ENCODE results near the gene BRSK1.
A peak's percentile ranks its signal among the peaks of the same experiment; 100 is the strongest.

BRSK1 gene

DNA sequence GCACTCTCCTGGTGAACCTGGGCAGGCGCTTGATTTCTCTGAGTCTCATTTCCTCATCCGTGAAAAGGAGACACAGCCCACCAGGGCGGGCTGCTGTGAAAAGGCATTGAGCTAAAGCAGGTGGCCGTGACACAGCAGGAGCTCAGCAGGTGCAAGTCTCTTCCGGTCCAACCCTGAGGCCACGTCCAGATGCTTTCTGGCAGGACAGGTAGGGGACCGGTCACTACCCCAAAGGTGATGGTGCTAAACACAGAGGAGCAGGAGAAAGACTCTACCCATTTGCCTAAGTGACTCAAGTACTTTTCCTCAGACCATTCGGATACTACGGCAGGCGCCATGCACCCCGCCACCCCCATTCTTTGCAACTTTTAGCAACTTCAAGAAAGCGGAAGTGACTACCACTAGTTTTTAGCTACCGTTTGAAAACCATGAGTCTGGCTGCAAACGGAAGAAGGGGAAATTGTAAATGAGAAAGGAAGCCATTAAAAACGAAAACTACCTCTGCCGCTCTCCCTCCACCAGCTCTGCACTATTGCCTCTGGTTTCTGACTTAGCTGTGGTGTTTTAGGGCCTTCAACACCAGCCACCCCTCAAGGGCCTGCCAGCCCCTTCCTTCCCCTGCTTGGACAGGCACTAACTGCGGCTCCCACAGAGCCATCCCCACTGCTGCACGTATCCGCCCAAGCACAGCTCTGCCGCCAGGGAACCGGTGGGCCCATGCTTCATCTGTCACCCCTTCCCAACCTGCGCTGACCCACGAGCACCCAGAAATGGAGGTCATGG, 29.8 kb upstream of the BRSK1 start:
- DNase-seq = peak; percentile 88 to 96 (median 95)
- ChIA-PET CTCF (interaction anchor here (0.6 to 2.6 kb wide), 8 partner anchors 8 to 223 kb away, joined by 3 to 24 read pairs (median 3); partner anchors contain the start of gene HSPBP1), POLR2A (interaction anchor here (0.6 to 1.5 kb wide), 7 partner anchors 12 to 154 kb away, joined by 3 to 6 read pairs (median 3); partner anchors contain the start of genes HSPBP1 and UBE2S)
- peaks cover 27 to 91% (median 86%) of the 10 kb centered on the region in 4 experiments for H3K4me1 ChIP-seq (ENCODE audit: control extremely low read depth in 1 of 4, control insufficient read depth in 4 of 4, insufficient read depth in 4 of 4, low read length in 3 of 4)
- H3K27ac ChIP-seq (ENCODE audit: insufficient read depth in 1 of 2, low read depth in 1 of 2, low read length in 2 of 2, poor library complexity in 1 of 2, severe bottlenecking in 2 of 2) = peak overlapping the region; percentile 87 to 95
- no peaks in the 10 kb centered on the region for H3K9me3 ChIP-seq (ENCODE audit: control extremely low read depth in 1 of 5, control insufficient read depth in 4 of 5, insufficient read depth in 2 of 5, low read depth in 1 of 5, low read length in 4 of 5)
- H3K36me3 ChIP-seq (ENCODE audit: control insufficient read depth in 4 of 4, insufficient read depth in 4 of 4, low read length in 3 of 4) = peaks cover 0 to 24% (median 5%) of the 10 kb centered on the region in 4 experiments
- peak overlapping the region; percentile 51 to 98 (median 93) for H3K4me3 ChIP-seq (ENCODE audit: control insufficient read depth in 1 of 7, extremely low read depth in 1 of 7, insufficient read depth in 4 of 7, low read depth in 2 of 7, low read length in 6 of 7)
- 0% methylated on average over 14 of the region's 23 CpGs for WGBS (ENCODE audit: insufficient coverage)
- no peaks in the 10 kb centered on the region for H3K27me3 ChIP-seq (replicated peaks in 2 of 5; ENCODE audit: control insufficient read depth in 4 of 5, insufficient read depth in 5 of 5, low read length in 4 of 5)

GRCh38 chr19:55254625-55254977, 29.2 kb upstream of the BRSK1 start:
- POLR2A ChIA-PET = interaction anchor here (0.6 to 1.5 kb wide), 6 partner anchors 13 to 153 kb away, joined by 3 to 6 read pairs (median 3); partner anchors contain the start of genes HSPBP1 and UBE2S
- DNase-seq = no peak
- Histone ChIP-seq H3K36me3 (ENCODE audit: control insufficient read depth in 4 of 4, insufficient read depth in 4 of 4, low read length in 3 of 4) (peaks cover 0 to 24% (median 5%) of the 10 kb centered on the region in 4 experiments), H3K27me3 (replicated peaks in 2 of 5; ENCODE audit: control insufficient read depth in 4 of 5, insufficient read depth in 5 of 5, low read length in 4 of 5) (no peaks in the 10 kb centered on the region), H3K9me3 (ENCODE audit: control extremely low read depth in 1 of 5, control insufficient read depth in 4 of 5, insufficient read depth in 2 of 5, low read depth in 1 of 5, low read length in 4 of 5) (no peaks in the 10 kb centered on the region), H3K27ac (ENCODE audit: insufficient read depth in 1 of 2, low read depth in 1 of 2, low read length in 2 of 2, poor library complexity in 1 of 2, severe bottlenecking in 2 of 2) (peak overlapping the region; percentile 87 to 95), H3K4me1 (ENCODE audit: control extremely low read depth in 1 of 4, control insufficient read depth in 4 of 4, insufficient read depth in 4 of 4, low read length in 3 of 4) (peaks cover 27 to 89% (median 86%) of the 10 kb centered on the region in 4 experiments), H3K4me3 (ENCODE audit: control insufficient read depth in 1 of 7, extremely low read depth in 1 of 7, insufficient read depth in 4 of 7, low read depth in 2 of 7, low read length in 6 of 7) (peak overlapping the region; percentile 51 to 98 (median 93))
- 0% methylated on average over 6 of the region's 6 CpGs for WGBS (ENCODE audit: insufficient coverage)
- CTCF ChIA-PET = interaction anchor here (0.8 to 2.6 kb wide), 8 partner anchors 8 to 222 kb away, joined by 3 to 24 read pairs (median 3); partner anchors contain the start of gene HSPBP1

- peak in 2 of 3 donors; percentile 40 to 55 for DNase-seq
- Histone ChIP-seq H3K4me1 (ENCODE audit: control extremely low read depth in 1 of 4, control insufficient read depth in 4 of 4, insufficient read depth in 4 of 4, low read length in 3 of 4) (peaks cover 29 to 86% (median 82%) of the 10 kb centered on the region in 4 experiments), H3K9me3 (ENCODE audit: control extremely low read depth in 1 of 5, control insufficient read depth in 4 of 5, insufficient read depth in 2 of 5, low read depth in 1 of 5, low read length in 4 of 5) (no peaks in the 10 kb centered on the region), H3K27me3 (replicated peaks in 2 of 5; ENCODE audit: control insufficient read depth in 4 of 5, insufficient read depth in 5 of 5, low read length in 4 of 5) (no peaks in the 10 kb centered on the region), H3K4me3 (ENCODE audit: control insufficient read depth in 1 of 7, extremely low read depth in 1 of 7, insufficient read depth in 4 of 7, low read depth in 2 of 7, low read length in 6 of 7) (peak overlapping the region; percentile 8 to 98 (median 93)), H3K36me3 (ENCODE audit: control insufficient read depth in 4 of 4, insufficient read depth in 4 of 4, low read length in 3 of 4) (peaks cover 0 to 12% (median 1%) of the 10 kb centered on the region in 4 experiments), H3K27ac (ENCODE audit: insufficient read depth in 1 of 2, low read depth in 1 of 2, low read length in 2 of 2, poor library complexity in 1 of 2, severe bottlenecking in 2 of 2) (peak overlapping the region; percentile 87 to 95)
- POLR2A ChIA-PET = interaction anchor here (0.6 to 1.2 kb wide), 3 partner anchors 22 to 113 kb away, joined by 3 to 4 read pairs (median 3); partner anchors contain the start of gene HSPBP1
- CTCF ChIA-PET = interaction anchor here (0.8 to 2.6 kb wide), 9 partner anchors 8 to 248 kb away, joined by 3 to 24 read pairs (median 3); partner anchors contain the start of gene HSPBP1
- 19% methylated on average over 15 of the region's 17 CpGs for WGBS (ENCODE audit: insufficient coverage)
Measured at GRCh38 chr19:55255618-55256423, 28.0 kb upstream of the BRSK1 start.

DNA sequence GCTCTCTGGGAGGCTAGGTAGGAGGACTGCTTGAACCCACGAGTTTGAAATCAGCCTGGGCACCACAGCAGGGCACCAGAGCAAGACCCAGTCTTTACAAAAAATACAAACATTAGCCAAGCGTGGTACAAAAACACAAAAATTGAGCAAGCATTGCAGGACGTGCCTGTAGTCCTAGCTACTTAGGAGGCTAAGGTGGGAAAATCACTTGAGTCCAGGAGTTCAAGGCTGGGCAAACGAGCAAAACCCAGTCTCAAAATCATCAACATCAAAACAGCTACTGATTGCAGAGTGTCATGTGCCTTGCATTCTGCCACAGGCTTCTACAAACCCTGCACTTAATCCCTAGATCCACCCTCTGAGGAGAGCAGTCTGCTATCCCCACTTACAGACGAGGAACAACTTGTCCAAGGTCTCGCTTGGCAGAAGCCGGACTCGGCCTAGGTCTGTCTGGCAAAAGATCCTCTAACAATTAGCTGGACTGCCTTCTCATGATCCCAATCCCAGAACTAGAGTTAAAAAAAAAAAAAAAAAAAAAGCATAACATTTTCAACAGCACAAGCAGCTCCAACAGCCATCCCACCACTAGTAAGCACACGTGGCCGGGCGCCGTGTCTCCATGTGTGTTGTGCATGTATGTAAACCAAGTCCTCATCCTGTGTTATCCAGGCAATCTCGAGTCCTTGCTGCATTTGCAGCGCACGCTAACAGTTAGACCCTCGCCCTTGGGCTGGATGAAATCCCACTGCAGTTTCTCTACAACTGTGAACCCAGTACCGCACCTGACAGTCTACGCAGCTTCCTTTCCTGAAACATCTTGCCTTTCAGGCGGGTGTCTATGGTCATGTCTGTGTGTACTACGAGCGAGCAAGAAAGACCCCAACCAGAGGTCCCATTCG, 27.0 kb upstream of the BRSK1 start:
- POLR2A ChIA-PET = interaction anchor here (0.6 to 1.2 kb wide), 3 partner anchors 23 to 355 kb away, joined by 3 to 5 read pairs (median 3); partner anchors contain the start of gene HSPBP1
- Histone ChIP-seq H3K36me3 (ENCODE audit: control insufficient read depth in 4 of 4, insufficient read depth in 4 of 4, low read length in 3 of 4) (peaks cover 0 to 9% (median 1%) of the 10 kb centered on the region in 4 experiments), H3K9me3 (ENCODE audit: control extremely low read depth in 1 of 5, control insufficient read depth in 4 of 5, insufficient read depth in 2 of 5, low read depth in 1 of 5, low read length in 4 of 5) (no peaks in the 10 kb centered on the region), H3K27me3 (replicated peaks in 2 of 5; ENCODE audit: control insufficient read depth in 4 of 5, insufficient read depth in 5 of 5, low read length in 4 of 5) (no peaks in the 10 kb centered on the region), H3K4me3 (ENCODE audit: control insufficient read depth in 1 of 7, extremely low read depth in 1 of 7, insufficient read depth in 4 of 7, low read depth in 2 of 7, low read length in 6 of 7) (peak overlapping the region; percentile 78 to 98 (median 93)), H3K27ac (ENCODE audit: insufficient read depth in 1 of 2, low read depth in 1 of 2, low read length in 2 of 2, poor library complexity in 1 of 2, severe bottlenecking in 2 of 2) (peak overlapping the region; percentile 86 to 95), H3K4me1 (ENCODE audit: control extremely low read depth in 1 of 4, control insufficient read depth in 4 of 4, insufficient read depth in 4 of 4, low read length in 3 of 4) (peaks cover 23 to 76% (median 72%) of the 10 kb centered on the region in 4 experiments)
- DNase-seq = no peak
- CTCF ChIA-PET = interaction anchor here (0.9 to 1.8 kb wide), 6 partner anchors 9 to 247 kb away, joined by 3 to 7 read pairs (median 3); no protein-coding TSS in a partner anchor
- WGBS (ENCODE audit: insufficient coverage) = 38% methylated on average over 10 of the region's 22 CpGs

DNA sequence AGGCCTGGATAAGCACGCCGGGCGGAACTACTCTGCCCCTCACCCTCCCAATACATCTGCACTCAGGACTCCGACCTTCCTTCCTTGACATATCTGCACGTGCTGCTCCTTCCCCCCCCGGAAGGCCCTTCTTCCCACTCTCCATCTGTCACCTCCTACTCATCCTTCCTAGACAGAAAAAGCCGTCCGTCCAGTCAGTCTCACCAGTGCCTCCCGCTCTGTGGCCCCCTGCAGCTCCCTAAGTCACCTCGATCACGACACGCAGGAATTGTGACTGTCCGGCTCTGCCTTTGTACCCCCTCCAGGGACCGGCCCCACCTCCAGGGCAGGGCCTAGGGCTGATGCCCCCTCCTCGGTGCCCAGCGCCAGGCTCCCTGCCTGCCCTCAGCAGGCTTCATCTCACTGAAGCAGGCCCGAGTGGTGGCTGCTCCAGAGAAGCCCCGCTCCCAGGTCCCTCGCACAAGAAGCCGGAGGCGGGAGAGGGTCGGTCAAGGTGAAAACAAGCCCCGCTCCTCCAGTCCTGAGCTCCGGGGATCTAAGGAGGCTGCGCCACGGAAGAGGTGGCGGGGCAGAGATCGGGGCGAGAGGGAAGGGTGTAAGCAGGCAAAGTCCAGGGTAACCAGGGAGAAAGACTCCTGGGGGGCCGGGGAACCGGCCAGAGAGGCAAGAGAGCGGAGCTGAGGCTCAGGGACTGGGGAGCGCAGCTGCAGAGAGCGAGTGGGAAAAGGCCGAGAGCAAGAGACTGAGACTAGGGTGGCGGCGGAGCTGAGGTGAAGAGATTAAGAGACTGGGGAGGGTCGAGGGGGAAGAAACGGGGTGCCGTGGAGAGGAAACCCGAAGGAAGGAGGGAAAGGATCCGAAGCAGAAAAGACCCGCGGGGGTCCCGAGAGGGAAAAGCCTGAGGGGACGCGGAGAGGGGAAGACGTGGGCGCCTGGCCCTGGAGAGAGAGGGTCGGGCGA, 26.1 kb upstream of the BRSK1 start:
- CTCF ChIA-PET = interaction anchor here (0.9 to 1.0 kb wide), 2 partner anchors 9 to 10 kb away, joined by 3 to 4 read pairs; no protein-coding TSS in a partner anchor
- H3K27me3 ChIP-seq (replicated peaks in 2 of 5; ENCODE audit: control insufficient read depth in 4 of 5, insufficient read depth in 5 of 5, low read length in 4 of 5) = no peaks in the 10 kb centered on the region
- H3K9me3 ChIP-seq (ENCODE audit: control extremely low read depth in 1 of 5, control insufficient read depth in 4 of 5, insufficient read depth in 2 of 5, low read depth in 1 of 5, low read length in 4 of 5) = no peaks in the 10 kb centered on the region
- POLR2A ChIA-PET = interaction anchor here (0.6 to 1.1 kb wide), 2 partner anchors 20 to 41 kb away, joined by 3 to 5 read pairs; no protein-coding TSS in a partner anchor
- peak overlapping the region; percentile 78 to 98 (median 93) for H3K4me3 ChIP-seq (ENCODE audit: control insufficient read depth in 1 of 7, extremely low read depth in 1 of 7, insufficient read depth in 4 of 7, low read depth in 2 of 7, low read length in 6 of 7)
- H3K4me1 ChIP-seq (ENCODE audit: control extremely low read depth in 1 of 4, control insufficient read depth in 4 of 4, insufficient read depth in 4 of 4, low read length in 3 of 4) = peaks cover 19 to 67% (median 63%) of the 10 kb centered on the region in 4 experiments
- DNase-seq = no peak
- H3K36me3 ChIP-seq (ENCODE audit: control insufficient read depth in 4 of 4, insufficient read depth in 4 of 4, low read length in 3 of 4) = peaks cover 0 to 16% (median 4%) of the 10 kb centered on the region in 4 experiments
- peak overlapping the region; percentile 86 to 95 for H3K27ac ChIP-seq (ENCODE audit: insufficient read depth in 1 of 2, low read depth in 1 of 2, low read length in 2 of 2, poor library complexity in 1 of 2, severe bottlenecking in 2 of 2)
- under 1% methylated on average over 47 of the region's 51 CpGs for WGBS (ENCODE audit: insufficient coverage)
